Ovary (tissue), 9 donors: Measurements from ENCODE around the gene SLC66A3. TPM values are rescaled to one million over a fixed set of nuclear protein-coding genes. Genes with fewer than 3 reads are reported as not detected.

Experiments
- DNase-seq, 5 donors: peaks; one replicate each; pipeline ENCODE4 v3.0.0-alpha.2; 2019 to 2020
- H3K27ac ChIP-seq, 2 donors: fragments of 200-600 bp; one replicate each; pipeline versions ENCODE4 v1.5.1 to v1.8.0; 2019 to 2022
- H3K27me3 ChIP-seq: fragments of 200-600 bp; one replicate; pipeline ENCODE4 v1.8.0; 2022
- H3K36me3 ChIP-seq: fragments of 200-600 bp; sonication (generic); one replicate; pipeline ENCODE4 v1.5.1; 2019
- H3K4me1 ChIP-seq: one replicate; pipeline ENCODE4 v1.8.1; 2013; ENCODE audit warnings: mild to moderate bottlenecking, moderate library complexity; ENCODE audit not compliant: insufficient read depth
- H3K4me3 ChIP-seq: fragments of 200-600 bp; sonication (generic); one replicate; pipeline ENCODE4 v1.5.1; 2017
- H3K9me3 ChIP-seq, 2 donors: fragments of 200-600 bp in 1 of 2; sonication (generic) in 1 of 2; one replicate each; pipeline versions ENCODE4 v1.5.1 to v1.8.1; 2013 to 2019; ENCODE audit warnings: mild to moderate bottlenecking in 1 of 2, moderate library complexity in 1 of 2
- EP300 ChIP-seq: sonication (generic); formaldehyde crosslinking; IDR thresholded peaks from one replicate; pipeline ENCODE4 v1.6.1; 2017; ENCODE audit warnings: antibody characterized with exemption
- POLR2A ChIP-seq: fragments of 450-650 bp; IDR thresholded peaks from one replicate; pipeline ENCODE4 v1.6.1; 2017; ENCODE audit warnings: antibody characterized with exemption, mild to moderate bottlenecking, moderate library complexity
- WGBS, 3 donors: extraction: QIAGEN DNeasy Blood & Tissue Kit in 1 of 3; methylation state at CpG; one replicate each; pipeline versions ENCODE4 v1.1.5 to v1.1.7; 2013 to 2017; 5-methylcytosine and 5-hydroxymethylcytosine counted together
- intact Hi-C, 4 donors: fragments of 100-400 bp; cut with DNase I; formaldehyde crosslinking; loops; one replicate each; pipeline versions ENCODE4 v1.11.0 to v1.15.1; 2022 to 2023
- polyA plus RNA-seq, 2 donors: library from polyadenylated mRNA; stranded (reverse); fragments of 200-250 nt in 1 of 2; fragments of 350-450 nt in 1 of 2; fragmentation: Illumina TruSeq in 1 of 2; extraction: RNeasy Lipid Tissue Mini Kit (QIAGEN cat#74804) in 1 of 2; gene quantifications; one replicate each; pipeline ENCODE4 v1.2.3, GENCODE V29; 2013 to 2014
- total RNA-seq, 7 donors: library from RNA; depleted of rRNA in 2 of 7; stranded (reverse); fragments of >200 nt in 2 of 7; fragmentation: NEBNext Ultra II Directional in 3 of 7; extraction: Animal tissue kit (Norgen Biotek cat#: 25700) in 3 of 7; gene quantifications; one replicate each; pipeline versions ENCODE4 v1.1.0 to v1.2.4, GENCODE V29; 2016 to 2023
- TF ChIP-seq, protein P1 (sequence below), 3 donors: fragments of 450-650 bp in 2 of 3; fragments of 200-600 bp in 1 of 3; IDR thresholded peaks; one replicate each; pipeline versions ENCODE4 v1.5.1 to v1.8.0; 2016 to 2022; ENCODE audit warnings: antibody characterized with exemption in 3 of 3, mild to moderate bottlenecking in 1 of 3
- donor health status: DM: no; HTN: no; CAD: no; lungs with moderate emphysema.
- donor health status: DM: no; HTN: no; CAD: no.
- donor health status: Bipolar disorder and iron deficiency.
- donor health status: DM: yes; HTN: yes; CAD: no.
- donor health status: DM: no; HTN: no; CAD: no.
- donor health status: DM: yes; HTN: yes; CAD: no.

SLC66A3 gene
- total and polyA plus RNA-seq, 9 donors = 22.9 to 76.2 (median 30.9) TPM

DNA sequence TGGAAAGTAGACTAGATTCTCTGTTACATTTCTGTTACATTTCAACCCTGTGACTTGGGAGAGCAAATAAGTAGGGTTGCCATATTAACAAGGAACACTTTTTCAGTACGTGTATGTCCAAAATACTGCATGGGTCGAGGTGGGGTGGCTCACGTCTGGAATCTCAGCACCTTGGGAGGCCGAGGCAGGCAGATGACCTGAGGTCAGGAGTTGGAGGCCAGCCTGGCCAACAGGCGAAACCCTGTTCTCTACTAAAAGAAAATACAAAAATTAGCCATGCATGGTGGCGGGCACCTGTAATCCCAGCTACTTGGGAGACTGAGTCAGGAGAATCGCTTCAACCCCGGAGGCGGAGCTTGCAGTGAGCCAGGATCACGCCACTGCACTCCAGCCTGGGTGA is 11.2 kb downstream of the SLC66A3 start:
- Histone ChIP-seq H3K4me1 (peaks cover 2% of the 10 kb centered on the region), H3K27ac (no peak overlapping the region), H3K36me3 (no peaks in the 10 kb centered on the region), H3K9me3 (no peaks in the 10 kb centered on the region), H3K4me3 (no peak overlapping the region), H3K27me3 (no peaks in the 10 kb centered on the region)
- intact Hi-C loops = loop anchor here in 1 of 4 donors (10.0 kb wide), 1 partner anchor 428 kb away; no protein-coding TSS in a partner anchor
- TF ChIP-seq, protein P1, sequence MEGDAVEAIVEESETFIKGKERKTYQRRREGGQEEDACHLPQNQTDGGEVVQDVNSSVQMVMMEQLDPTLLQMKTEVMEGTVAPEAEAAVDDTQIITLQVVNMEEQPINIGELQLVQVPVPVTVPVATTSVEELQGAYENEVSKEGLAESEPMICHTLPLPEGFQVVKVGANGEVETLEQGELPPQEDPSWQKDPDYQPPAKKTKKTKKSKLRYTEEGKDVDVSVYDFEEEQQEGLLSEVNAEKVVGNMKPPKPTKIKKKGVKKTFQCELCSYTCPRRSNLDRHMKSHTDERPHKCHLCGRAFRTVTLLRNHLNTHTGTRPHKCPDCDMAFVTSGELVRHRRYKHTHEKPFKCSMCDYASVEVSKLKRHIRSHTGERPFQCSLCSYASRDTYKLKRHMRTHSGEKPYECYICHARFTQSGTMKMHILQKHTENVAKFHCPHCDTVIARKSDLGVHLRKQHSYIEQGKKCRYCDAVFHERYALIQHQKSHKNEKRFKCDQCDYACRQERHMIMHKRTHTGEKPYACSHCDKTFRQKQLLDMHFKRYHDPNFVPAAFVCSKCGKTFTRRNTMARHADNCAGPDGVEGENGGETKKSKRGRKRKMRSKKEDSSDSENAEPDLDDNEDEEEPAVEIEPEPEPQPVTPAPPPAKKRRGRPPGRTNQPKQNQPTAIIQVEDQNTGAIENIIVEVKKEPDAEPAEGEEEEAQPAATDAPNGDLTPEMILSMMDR (IDR thresholded peaks at IDR 0.05) = no peak
- TF ChIP-seq EP300 = no peak
- TF ChIP-seq POLR2A = no peak
- DNase-seq = no peak
- 84 to 94% (median 91%) methylated on average over 10 of the region's 10 CpGs for WGBS, 3 donors

DNA sequence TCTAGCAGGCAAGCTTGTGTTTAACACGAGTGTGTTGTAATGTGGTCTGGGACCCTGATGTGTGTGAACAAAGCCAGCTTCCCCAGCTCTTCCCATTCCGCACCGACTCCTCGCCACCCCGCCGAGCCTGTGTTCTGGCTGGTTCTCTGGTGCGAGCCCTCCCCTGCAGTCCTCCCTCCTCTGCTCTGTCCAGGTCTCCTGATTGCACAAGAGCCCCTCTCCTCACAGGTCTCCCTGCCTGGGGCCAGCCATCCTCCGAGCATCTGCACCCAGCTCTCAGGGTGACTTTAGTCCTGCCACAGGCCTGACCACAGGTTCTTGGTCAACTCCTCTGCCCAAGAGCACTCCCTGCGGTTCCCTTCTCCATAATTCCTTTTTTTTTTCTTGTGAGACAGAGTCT is 13.2 kb downstream of the SLC66A3 start:
- H3K4me3 ChIP-seq = no peak overlapping the region
- WGBS, 3 donors = 76 to 86% (median 79%) methylated on average over 9 of the region's 9 CpGs
- H3K36me3 ChIP-seq = no peaks in the 10 kb centered on the region
- no peak for DNase-seq
- peaks cover 2% of the 10 kb centered on the region for H3K4me1 ChIP-seq
- intact Hi-C loops = loop anchor here in 1 of 4 donors (10.0 kb wide), 1 partner anchor 426 kb away; no protein-coding TSS in a partner anchor
- TF ChIP-seq, protein P1 (IDR thresholded peaks at IDR 0.05) = no peak
- TF ChIP-seq EP300 (no peak), POLR2A (no peak)
- H3K27me3 ChIP-seq = no peaks in the 10 kb centered on the region
- H3K27ac ChIP-seq = no peak overlapping the region
- no peaks in the 10 kb centered on the region for H3K9me3 ChIP-seq

DNA sequence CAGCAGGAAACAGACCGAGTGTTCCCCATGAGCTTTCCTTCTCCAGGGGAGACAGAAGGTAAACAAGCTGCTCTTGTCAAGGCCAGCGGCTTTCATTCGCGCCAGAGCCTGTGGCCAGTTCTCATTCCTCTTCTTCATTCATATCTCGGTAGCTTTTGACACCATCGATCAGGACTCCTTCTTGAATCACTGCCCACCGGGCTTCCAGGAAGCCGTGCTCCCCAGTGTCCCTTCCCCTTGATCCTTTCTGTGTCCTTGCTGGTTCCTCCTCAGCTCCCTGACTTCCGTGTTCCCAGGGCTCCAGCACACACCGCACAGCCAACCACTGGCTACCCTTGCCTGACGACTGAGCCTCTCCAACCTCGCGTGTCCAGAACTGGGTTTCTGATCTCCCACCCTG is 14.1 kb downstream of the SLC66A3 start:
- TF ChIP-seq EP300 = no peak
- TF ChIP-seq, protein P1 (IDR thresholded peaks at IDR 0.05) = no peak
- no peak for TF ChIP-seq POLR2A
- intact Hi-C loops = loop anchor here in 1 of 4 donors (10.0 kb wide), 1 partner anchor 425 kb away; no protein-coding TSS in a partner anchor
- Histone ChIP-seq H3K36me3 (no peaks in the 10 kb centered on the region), H3K4me1 (peaks cover 2% of the 10 kb centered on the region), H3K9me3 (no peaks in the 10 kb centered on the region), H3K4me3 (no peak overlapping the region), H3K27me3 (no peaks in the 10 kb centered on the region), H3K27ac (no peak overlapping the region)
- DNase-seq = peak in 3 of 5 donors; percentile 35 to 42 (median 40)
- WGBS, 3 donors = 8 to 38% (median 11%) methylated on average over 13 of the region's 13 CpGs

DNA sequence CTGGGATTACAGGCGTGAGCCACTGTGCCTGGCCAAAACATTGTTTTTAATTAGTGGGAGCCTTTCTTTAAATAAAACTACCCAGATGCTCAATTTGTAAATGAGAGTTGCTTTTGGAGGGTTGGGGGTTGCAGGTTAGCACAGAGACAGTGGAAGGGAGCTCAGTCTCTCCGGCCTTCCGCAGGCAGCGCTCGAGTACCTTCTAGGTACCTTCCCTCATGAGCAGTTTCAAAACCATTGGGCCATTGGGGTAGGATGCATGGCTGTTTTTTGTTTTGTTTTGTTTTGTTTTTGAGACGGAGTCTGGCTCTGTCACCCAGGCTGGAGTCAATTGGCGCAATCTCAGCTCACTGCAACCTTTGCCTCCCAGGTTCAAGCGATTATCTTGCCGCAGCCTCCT is 19.0 kb downstream of the SLC66A3 start:
- WGBS, 3 donors = 90 to 94% (median 92%) methylated on average over 9 of the region's 9 CpGs
- Histone ChIP-seq H3K9me3 (no peaks in the 10 kb centered on the region), H3K27me3 (no peaks in the 10 kb centered on the region), H3K4me3 (no peak overlapping the region), H3K27ac (no peak overlapping the region), H3K4me1 (peaks cover 2% of the 10 kb centered on the region), H3K36me3 (no peaks in the 10 kb centered on the region)
- TF ChIP-seq, protein P1 (IDR thresholded peaks at IDR 0.05) = no peak
- no peak for TF ChIP-seq POLR2A
- intact Hi-C loops = no loop called here
- DNase-seq = no peak
